Measurements from ENCODE around the gene SSR3.

Gene SSR3

DNA sequence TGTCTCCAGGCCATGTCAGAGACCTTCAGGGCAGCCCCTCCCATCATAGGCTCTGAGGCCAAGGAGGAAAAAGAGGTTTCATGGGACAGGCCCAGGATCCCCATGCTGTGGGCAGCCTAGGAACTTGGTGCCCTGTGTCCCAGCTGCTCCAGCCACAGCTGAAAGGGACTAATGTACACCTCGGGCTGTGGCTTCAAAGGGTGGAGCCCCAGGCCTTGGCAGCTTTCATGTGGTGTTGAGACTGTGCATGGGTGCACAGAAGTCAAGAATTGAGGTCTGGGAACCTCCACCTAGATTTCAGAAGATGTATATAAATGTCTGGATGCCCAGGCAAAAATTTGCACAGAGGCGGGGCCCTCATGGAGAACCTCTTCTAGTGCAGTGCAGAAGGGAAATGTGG lies 6.6 kb upstream of the SSR3 start:
- CTCF ChIA-PET: interaction anchor here (1.3 to 1.7 kb wide), 3 partner anchors 14 to 112 kb away, joined by 3 to 4 read pairs (median 3); no protein-coding TSS in a partner anchor
- TF ChIP-seq, protein P1, sequence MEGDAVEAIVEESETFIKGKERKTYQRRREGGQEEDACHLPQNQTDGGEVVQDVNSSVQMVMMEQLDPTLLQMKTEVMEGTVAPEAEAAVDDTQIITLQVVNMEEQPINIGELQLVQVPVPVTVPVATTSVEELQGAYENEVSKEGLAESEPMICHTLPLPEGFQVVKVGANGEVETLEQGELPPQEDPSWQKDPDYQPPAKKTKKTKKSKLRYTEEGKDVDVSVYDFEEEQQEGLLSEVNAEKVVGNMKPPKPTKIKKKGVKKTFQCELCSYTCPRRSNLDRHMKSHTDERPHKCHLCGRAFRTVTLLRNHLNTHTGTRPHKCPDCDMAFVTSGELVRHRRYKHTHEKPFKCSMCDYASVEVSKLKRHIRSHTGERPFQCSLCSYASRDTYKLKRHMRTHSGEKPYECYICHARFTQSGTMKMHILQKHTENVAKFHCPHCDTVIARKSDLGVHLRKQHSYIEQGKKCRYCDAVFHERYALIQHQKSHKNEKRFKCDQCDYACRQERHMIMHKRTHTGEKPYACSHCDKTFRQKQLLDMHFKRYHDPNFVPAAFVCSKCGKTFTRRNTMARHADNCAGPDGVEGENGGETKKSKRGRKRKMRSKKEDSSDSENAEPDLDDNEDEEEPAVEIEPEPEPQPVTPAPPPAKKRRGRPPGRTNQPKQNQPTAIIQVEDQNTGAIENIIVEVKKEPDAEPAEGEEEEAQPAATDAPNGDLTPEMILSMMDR (IDR thresholded peaks at IDR 0.05; ENCODE audit: control extremely low read depth, extremely low read depth, low read depth, missing control alignments): no peak
- POLR2A ChIA-PET: no interaction called here
- DNase-seq (ENCODE audit: extremely low spot score): no peak

DNA sequence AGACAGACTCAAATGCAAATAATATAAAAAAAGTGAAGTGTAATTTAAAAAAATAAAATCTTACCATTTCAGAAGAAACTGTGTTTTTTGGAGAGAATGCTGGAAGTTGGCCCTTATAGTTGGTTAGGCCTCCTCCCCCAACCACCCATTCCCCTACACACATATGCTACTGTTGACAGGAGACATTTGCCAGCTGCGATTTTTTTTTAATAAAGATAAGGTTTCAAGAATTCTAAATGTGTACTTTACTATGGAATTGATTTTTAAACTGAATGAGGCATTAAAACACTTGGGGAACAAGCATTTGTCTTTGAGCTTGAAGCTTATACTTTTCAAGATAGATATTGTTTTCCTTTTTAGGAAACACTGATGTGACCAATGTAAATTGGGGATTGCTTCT lies 4.4 kb upstream of the SSR3 start:
- TF ChIP-seq, protein P1 (IDR thresholded peaks at IDR 0.05; ENCODE audit: control extremely low read depth, extremely low read depth, low read depth, missing control alignments): no peak
- ChIA-PET CTCF (interaction anchor here (1.5 kb wide), 1 partner anchor 578 kb away, joined by 7 read pairs; no protein-coding TSS in a partner anchor), POLR2A (no interaction called here)
- DNase-seq (ENCODE audit: extremely low spot score): no peak

DNA sequence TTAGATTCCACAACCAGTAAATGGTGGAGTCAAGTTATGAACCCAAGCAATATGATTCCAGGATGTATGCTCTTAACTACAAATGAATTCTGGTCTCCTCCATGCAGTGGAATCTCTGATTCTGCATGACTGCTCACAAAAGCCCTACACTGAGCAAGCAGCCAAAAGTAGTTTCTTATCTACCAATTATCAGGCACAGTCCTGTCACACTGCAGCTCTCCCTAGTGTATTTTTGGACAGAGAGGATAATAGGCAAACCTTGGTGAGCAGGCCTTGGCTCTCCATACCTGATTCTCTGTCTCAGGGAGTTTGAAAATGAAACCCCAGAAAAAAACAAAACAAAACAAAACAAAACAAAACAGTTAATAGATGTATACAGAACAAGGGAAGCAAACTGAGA lies 3.5 kb upstream of the SSR3 start:
- POLR2A ChIA-PET: no interaction called here
- TF ChIP-seq, protein P1 (IDR thresholded peaks at IDR 0.05; ENCODE audit: control extremely low read depth, extremely low read depth, low read depth, missing control alignments): no peak
- CTCF ChIA-PET: interaction anchor here (1.3 to 1.5 kb wide), 2 partner anchors 116 to 579 kb away, joined by 3 to 7 read pairs; partner anchors contain the start of gene TIPARP
- DNase-seq (ENCODE audit: extremely low spot score): no peak

DNA sequence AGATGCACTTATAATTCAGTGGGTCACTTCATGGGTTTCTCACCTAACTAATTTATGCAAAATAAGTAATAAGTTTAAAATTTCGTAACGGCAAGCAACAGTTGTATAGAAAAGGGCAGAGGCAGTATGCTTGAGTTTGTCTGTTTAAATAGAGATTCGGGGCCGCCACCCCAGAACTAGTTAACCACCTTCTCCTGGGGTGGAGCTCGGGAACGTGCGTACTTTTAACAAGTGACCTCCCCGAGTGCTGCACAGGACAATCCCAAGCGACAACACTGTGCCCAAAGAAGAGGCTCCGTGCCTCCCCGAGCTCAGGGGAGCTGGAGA lies 439 bp downstream of the SSR3 start:
- no peak for DNase-seq (ENCODE audit: extremely low spot score)
- CTCF ChIA-PET: interaction anchor here (0.6 to 3.6 kb wide), 20 partner anchors 8 to 748 kb away, joined by 3 to 29 read pairs (median 5); partner anchors contain the start of genes C3orf33 and TIPARP
- TF ChIP-seq, protein P1 (IDR thresholded peaks at IDR 0.05; ENCODE audit: control extremely low read depth, extremely low read depth, low read depth, missing control alignments): no peak
- POLR2A ChIA-PET: interaction anchor here (0.7 to 1.3 kb wide), 4 partner anchors 121 to 130 kb away, joined by 3 to 5 read pairs (median 3); no protein-coding TSS in a partner anchor

DNA sequence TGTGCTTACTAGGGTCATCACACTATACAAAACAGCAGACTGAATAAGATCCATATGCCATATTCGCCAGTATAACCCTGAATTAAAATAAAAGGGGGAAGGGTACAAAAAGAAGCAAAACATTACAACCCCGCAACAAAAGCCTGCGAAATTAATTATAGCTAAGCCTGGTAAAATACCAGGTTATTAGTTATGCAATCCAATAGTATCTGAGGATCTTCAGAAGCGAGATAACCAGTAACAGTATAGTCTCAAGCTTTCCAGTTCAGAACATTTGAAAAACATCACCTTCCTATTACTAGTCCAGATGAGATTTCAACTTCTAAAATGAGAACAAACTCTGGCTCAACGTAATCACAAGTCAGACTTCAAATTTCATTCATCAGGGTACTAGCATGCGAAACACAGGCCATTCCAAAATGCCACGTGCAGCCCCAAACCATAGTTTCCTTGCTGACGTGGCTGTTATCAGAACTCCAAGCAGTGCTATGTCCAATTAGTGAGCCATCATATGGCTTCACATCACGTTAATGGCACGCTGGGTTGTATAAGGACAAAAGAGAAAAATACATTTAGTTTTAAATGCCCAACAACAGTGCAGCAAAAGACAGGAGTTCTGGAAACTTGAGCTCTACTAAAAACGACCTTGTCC lies 1.1 kb downstream of the SSR3 start:
- POLR2A ChIA-PET: interaction anchor here (1.3 kb wide), 2 partner anchors 121 to 127 kb away, joined by 3 to 5 read pairs; no protein-coding TSS in a partner anchor
- CTCF ChIA-PET: interaction anchor here (0.6 to 3.6 kb wide), 18 partner anchors 7 to 748 kb away, joined by 3 to 29 read pairs (median 5); partner anchors contain the start of genes C3orf33 and TIPARP
- DNase-seq (ENCODE audit: extremely low spot score): no peak
- TF ChIP-seq, protein P1 (IDR thresholded peaks at IDR 0.05; ENCODE audit: control extremely low read depth, extremely low read depth, low read depth, missing control alignments): no peak

DNA sequence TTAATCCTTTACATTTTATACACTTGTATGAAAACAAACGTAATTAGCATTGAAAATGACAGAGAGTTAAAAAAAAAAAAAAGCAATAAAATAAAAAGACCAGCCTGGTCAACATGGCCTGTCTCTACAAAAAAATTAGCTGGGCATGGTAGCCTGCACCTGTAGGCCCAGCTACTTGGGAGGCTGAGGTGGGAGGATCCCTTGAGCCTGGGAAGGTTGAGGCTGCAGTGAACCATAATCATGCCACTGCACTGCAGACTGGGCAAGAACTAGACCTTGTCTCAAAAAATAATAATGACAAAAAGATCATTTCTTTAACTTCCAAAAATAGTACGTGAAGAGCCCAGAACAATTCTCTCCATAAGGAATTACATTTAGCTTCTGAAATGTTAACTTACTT lies 1.9 kb downstream of the SSR3 start:
- TF ChIP-seq, protein P1 (IDR thresholded peaks at IDR 0.05; ENCODE audit: control extremely low read depth, extremely low read depth, low read depth, missing control alignments): no peak
- CTCF ChIA-PET: interaction anchor here (1.3 to 3.6 kb wide), 5 partner anchors 24 to 585 kb away, joined by 3 to 25 read pairs (median 6); partner anchors contain the start of gene TIPARP
- POLR2A ChIA-PET: no interaction called here
- no peak for DNase-seq (ENCODE audit: extremely low spot score)

All from GM10248 (cell line).